HepG2 (cell line): ENCODE data around the gene TRAPPC12. TPM values are rescaled to one million over a fixed set of nuclear protein-coding genes. Genes with fewer than 3 reads are reported as not detected.
A peak's percentile ranks its signal among the peaks of the same experiment; 100 is the strongest.

Experiments used
- AHR ChIP-seq: IDR thresholded peaks from 2 replicates; pipeline ENCODE4 v1.6.1; 2018; ENCODE audit warnings: missing genetic modification reagents, missing compliant biosample characterization
- EEA1 ChIP-seq: sonication (generic); formaldehyde crosslinking; IDR thresholded peaks from 2 replicates; pipeline ENCODE4 v1.5.1; 2020; ENCODE audit warnings: mild to moderate bottlenecking, missing genetic modification reagents, borderline replicate concordance
- ELF1 ChIP-seq: sonication (generic); formaldehyde crosslinking; IDR thresholded peaks from 2 replicates; pipeline ENCODE4 v1.4.0; 2020; ENCODE audit warnings: missing genetic modification reagents
- FOXO1 ChIP-seq: sonication (generic); formaldehyde crosslinking; IDR thresholded peaks from 2 replicates; pipeline ENCODE4 v1.4.0; 2020; ENCODE audit warnings: missing genetic modification reagents
- HMGA1 ChIP-seq: sonication (generic); formaldehyde crosslinking; conservative IDR thresholded peaks from 2 replicates; pipeline ENCODE4 v1.4.0; 2020; ENCODE audit warnings: missing genetic modification reagents
- HOXA3 ChIP-seq: sonication (generic); formaldehyde crosslinking; IDR thresholded peaks from 2 replicates; pipeline ENCODE4 v1.5.0; 2020; ENCODE audit warnings: missing genetic modification reagents
- JUN ChIP-seq: sonication (generic); formaldehyde crosslinking; IDR thresholded peaks from 2 replicates; pipeline ENCODE4 v1.4.0; 2020; ENCODE audit warnings: mild to moderate bottlenecking, missing genetic modification reagents
- KDM5A ChIP-seq: fragments of 200-600 bp; sonication (generic); IDR thresholded peaks from 2 replicates; pipeline ENCODE4 v1.7.0; 2018; ENCODE audit warnings: antibody characterized with exemption, mild to moderate bottlenecking, low read length, borderline replicate concordance
- RORA ChIP-seq: sonication (generic); formaldehyde crosslinking; IDR thresholded peaks from 2 replicates; pipeline ENCODE4 v1.5.0; 2020; ENCODE audit warnings: mild to moderate bottlenecking, missing genetic modification reagents, moderate library complexity
- SPEN ChIP-seq: sonication (generic); formaldehyde crosslinking; IDR thresholded peaks from 2 replicates; pipeline ENCODE4 v1.5.1; 2020; ENCODE audit warnings: low read depth, mild to moderate bottlenecking, missing genetic modification reagents
- TFDP2 ChIP-seq: sonication (generic); formaldehyde crosslinking; IDR thresholded peaks from 2 replicates; pipeline ENCODE4 v1.4.0; 2020; ENCODE audit warnings: missing genetic modification reagents
- YEATS4 ChIP-seq: sonication (generic); formaldehyde crosslinking; IDR thresholded peaks from 2 replicates; pipeline ENCODE4 v1.4.0; 2020; ENCODE audit warnings: missing genetic modification reagents, borderline replicate concordance
- ZNF317 ChIP-seq: sonication (generic); formaldehyde crosslinking; IDR thresholded peaks from 2 replicates; pipeline ENCODE4 v1.5.0; 2020; ENCODE audit warnings: mild to moderate bottlenecking, missing genetic modification reagents
- ZNF343 ChIP-seq: sonication (generic); formaldehyde crosslinking; IDR thresholded peaks from 2 replicates; pipeline ENCODE4 v1.4.0; 2020; ENCODE audit warnings: mild to moderate bottlenecking, missing genetic modification reagents
- ZNF850 ChIP-seq: sonication (generic); formaldehyde crosslinking; conservative IDR thresholded peaks from 2 replicates; pipeline ENCODE4 v1.9.0; 2021; ENCODE audit warnings: mild to moderate bottlenecking, missing genetic modification reagents
- polyA plus RNA-seq, 8 experiments: library from polyadenylated mRNA; depleted of rRNA in 3 of 8; stranded (reverse) in 7 of 8; unstranded in 1 of 8; fragments of >200 nt; fragmentation: Illumina TruSeq in 4 of 8; extraction: Trizol in 4 of 8; gene quantifications; 2 replicates each; pipeline versions ENCODE4 v1.2.1 to v1.2.3, GENCODE V29; 2011 to 2016; ENCODE audit warnings: low read depth in 4 of 8, missing spikeins in 1 of 8, mixed read lengths in 1 of 8; ENCODE audit not compliant: insufficient read depth in 1 of 8
- total RNA-seq, 5 experiments: library from RNA; depleted of rRNA; stranded (reverse); fragments of >200 nt; fragmentation: Illumina TruSeq; extraction: Trizol; gene quantifications; 2 replicates each; pipeline ENCODE4 v1.2.3, GENCODE V29; 2016; ENCODE audit warnings: low read depth in 1 of 5
- TF ChIP-seq, protein P1 (sequence below): sonication (generic); formaldehyde crosslinking; IDR thresholded peaks from 2 replicates; pipeline ENCODE4 v1.4.0; 2020; ENCODE audit warnings: missing genetic modification reagents
- TF ChIP-seq, protein P2 (sequence below): sonication (generic); formaldehyde crosslinking; IDR thresholded peaks from 2 replicates; pipeline ENCODE4 v1.5.0; 2020; ENCODE audit warnings: mild to moderate bottlenecking, missing genetic modification reagents
- TF ChIP-seq, protein P3 (sequence below): sonication (generic); formaldehyde crosslinking; IDR thresholded peaks from 2 replicates; pipeline ENCODE4 v1.5.0; 2020; ENCODE audit warnings: missing genetic modification reagents
- TF ChIP-seq, protein P4 (sequence below): sonication (generic); formaldehyde crosslinking; IDR thresholded peaks from 2 replicates; pipeline ENCODE4 v1.4.0; 2020; ENCODE audit warnings: missing genetic modification reagents, mild to moderate bottlenecking, borderline replicate concordance

The TRAPPC12 gene
- total and polyA plus RNA-seq, 2 of the 13 experiments (the other 11 are each of a cell fraction or from before 2014, with no cell fraction given), result 46.4 to 97.7 TPM

- TF ChIP-seq, protein P1, sequence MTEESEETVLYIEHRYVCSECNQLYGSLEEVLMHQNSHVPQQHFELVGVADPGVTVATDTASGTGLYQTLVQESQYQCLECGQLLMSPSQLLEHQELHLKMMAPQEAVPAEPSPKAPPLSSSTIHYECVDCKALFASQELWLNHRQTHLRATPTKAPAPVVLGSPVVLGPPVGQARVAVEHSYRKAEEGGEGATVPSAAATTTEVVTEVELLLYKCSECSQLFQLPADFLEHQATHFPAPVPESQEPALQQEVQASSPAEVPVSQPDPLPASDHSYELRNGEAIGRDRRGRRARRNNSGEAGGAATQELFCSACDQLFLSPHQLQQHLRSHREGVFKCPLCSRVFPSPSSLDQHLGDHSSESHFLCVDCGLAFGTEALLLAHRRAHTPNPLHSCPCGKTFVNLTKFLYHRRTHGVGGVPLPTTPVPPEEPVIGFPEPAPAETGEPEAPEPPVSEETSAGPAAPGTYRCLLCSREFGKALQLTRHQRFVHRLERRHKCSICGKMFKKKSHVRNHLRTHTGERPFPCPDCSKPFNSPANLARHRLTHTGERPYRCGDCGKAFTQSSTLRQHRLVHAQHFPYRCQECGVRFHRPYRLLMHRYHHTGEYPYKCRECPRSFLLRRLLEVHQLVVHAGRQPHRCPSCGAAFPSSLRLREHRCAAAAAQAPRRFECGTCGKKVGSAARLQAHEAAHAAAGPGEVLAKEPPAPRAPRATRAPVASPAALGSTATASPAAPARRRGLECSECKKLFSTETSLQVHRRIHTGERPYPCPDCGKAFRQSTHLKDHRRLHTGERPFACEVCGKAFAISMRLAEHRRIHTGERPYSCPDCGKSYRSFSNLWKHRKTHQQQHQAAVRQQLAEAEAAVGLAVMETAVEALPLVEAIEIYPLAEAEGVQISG (CRISPR knock-in tag), result peak; percentile 94
- peak; percentile 74; the same call in 1 of the 2 replicates for TF ChIP-seq TFDP2 (CRISPR knock-in tag)
- no peak for TF ChIP-seq HMGA1 (CRISPR knock-in tag)
- peak; percentile 93 for TF ChIP-seq ELF1 (CRISPR knock-in tag)
- TF ChIP-seq AHR (CRISPR knock-in tag), result peak; percentile 90
- peak; percentile 97 for TF ChIP-seq SPEN
- TF ChIP-seq HOXA3 (CRISPR knock-in tag), result peak; percentile 87
- peak; percentile 87 for TF ChIP-seq JUN (CRISPR knock-in tag)
- no peak for TF ChIP-seq ZNF850 (CRISPR knock-in tag)
- TF ChIP-seq, protein P2, sequence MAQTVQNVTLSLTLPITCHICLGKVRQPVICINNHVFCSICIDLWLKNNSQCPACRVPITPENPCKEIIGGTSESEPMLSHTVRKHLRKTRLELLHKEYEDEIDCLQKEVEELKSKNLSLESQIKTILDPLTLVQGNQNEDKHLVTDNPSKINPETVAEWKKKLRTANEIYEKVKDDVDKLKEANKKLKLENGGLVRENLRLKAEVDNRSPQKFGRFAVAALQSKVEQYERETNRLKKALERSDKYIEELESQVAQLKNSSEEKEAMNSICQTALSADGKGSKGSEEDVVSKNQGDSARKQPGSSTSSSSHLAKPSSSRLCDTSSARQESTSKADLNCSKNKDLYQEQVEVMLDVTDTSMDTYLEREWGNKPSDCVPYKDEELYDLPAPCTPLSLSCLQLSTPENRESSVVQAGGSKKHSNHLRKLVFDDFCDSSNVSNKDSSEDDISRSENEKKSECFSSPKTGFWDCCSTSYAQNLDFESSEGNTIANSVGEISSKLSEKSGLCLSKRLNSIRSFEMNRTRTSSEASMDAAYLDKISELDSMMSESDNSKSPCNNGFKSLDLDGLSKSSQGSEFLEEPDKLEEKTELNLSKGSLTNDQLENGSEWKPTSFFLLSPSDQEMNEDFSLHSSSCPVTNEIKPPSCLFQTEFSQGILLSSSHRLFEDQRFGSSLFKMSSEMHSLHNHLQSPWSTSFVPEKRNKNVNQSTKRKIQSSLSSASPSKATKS, result no peak
- TF ChIP-seq, protein P3, sequence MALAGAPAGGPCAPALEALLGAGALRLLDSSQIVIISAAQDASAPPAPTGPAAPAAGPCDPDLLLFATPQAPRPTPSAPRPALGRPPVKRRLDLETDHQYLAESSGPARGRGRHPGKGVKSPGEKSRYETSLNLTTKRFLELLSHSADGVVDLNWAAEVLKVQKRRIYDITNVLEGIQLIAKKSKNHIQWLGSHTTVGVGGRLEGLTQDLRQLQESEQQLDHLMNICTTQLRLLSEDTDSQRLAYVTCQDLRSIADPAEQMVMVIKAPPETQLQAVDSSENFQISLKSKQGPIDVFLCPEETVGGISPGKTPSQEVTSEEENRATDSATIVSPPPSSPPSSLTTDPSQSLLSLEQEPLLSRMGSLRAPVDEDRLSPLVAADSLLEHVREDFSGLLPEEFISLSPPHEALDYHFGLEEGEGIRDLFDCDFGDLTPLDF, result peak; percentile 49; the same call in 1 of the 2 replicates
- 0 out of 2 replicates have a peak, but pooled peaks have one; percentile 38 for TF ChIP-seq EEA1
- no peak for TF ChIP-seq RORA (CRISPR knock-in tag)
- TF ChIP-seq, protein P4, sequence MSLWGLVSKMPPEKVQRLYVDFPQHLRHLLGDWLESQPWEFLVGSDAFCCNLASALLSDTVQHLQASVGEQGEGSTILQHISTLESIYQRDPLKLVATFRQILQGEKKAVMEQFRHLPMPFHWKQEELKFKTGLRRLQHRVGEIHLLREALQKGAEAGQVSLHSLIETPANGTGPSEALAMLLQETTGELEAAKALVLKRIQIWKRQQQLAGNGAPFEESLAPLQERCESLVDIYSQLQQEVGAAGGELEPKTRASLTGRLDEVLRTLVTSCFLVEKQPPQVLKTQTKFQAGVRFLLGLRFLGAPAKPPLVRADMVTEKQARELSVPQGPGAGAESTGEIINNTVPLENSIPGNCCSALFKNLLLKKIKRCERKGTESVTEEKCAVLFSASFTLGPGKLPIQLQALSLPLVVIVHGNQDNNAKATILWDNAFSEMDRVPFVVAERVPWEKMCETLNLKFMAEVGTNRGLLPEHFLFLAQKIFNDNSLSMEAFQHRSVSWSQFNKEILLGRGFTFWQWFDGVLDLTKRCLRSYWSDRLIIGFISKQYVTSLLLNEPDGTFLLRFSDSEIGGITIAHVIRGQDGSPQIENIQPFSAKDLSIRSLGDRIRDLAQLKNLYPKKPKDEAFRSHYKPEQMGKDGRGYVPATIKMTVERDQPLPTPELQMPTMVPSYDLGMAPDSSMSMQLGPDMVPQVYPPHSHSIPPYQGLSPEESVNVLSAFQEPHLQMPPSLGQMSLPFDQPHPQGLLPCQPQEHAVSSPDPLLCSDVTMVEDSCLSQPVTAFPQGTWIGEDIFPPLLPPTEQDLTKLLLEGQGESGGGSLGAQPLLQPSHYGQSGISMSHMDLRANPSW (CRISPR knock-in tag), result peak; percentile 66; the same call in 1 of the 2 replicates
- TF ChIP-seq ZNF343 (CRISPR knock-in tag), result peak; percentile 98
- peak; percentile 95 for TF ChIP-seq YEATS4
- TF ChIP-seq ZNF317 (CRISPR knock-in tag), result peak; percentile 95
- TF ChIP-seq FOXO1 (CRISPR knock-in tag), result peak; percentile 43; the same call in 1 of the 2 replicates
- TF ChIP-seq KDM5A, result peak; percentile 85
Observed at GRCh38 chr2:3379647-3380534, at the start of gene TRAPPC12 (continued).
